OCI-LY3 (cell line): ENCODE data around the gene COX6B2.

Source experiments
- H2AFZ ChIP-seq: fragments of 200-600, 300-600 bp; shearing (Covaris generic); 2 replicates; pipeline ENCODE4 v1.6.0; 2014; ENCODE audit warnings: antibody characterized with exemption, low read depth, low read length
- H3K27ac ChIP-seq: fragments of 200-600, 300-600 bp; sonication (generic); 2 replicates; pipeline ENCODE4 v1.5.1; 2014; ENCODE audit warnings: mild to moderate bottlenecking, low read length, moderate library complexity, mixed read lengths
- H3K27me3 ChIP-seq: fragments of 200-600, 300-600 bp; sonication (generic); 2 replicates; pipeline ENCODE4 v1.6.1; 2014; ENCODE audit warnings: low read depth, low read length, mixed read lengths
- H3K36me3 ChIP-seq: fragments of 200-600, 300-600 bp; sonication (generic); replicated peaks from 2 replicates; pipeline ENCODE3; 2014; ENCODE audit warnings: low read depth, low read length, mixed read lengths
- H3K4me1 ChIP-seq: fragments of 300-600, 200-600 bp; sonication (generic); 2 replicates; pipeline ENCODE4 v1.6.1; 2014; ENCODE audit warnings: low read length, mixed read lengths
- H3K4me2 ChIP-seq: fragments of 200-600, 300-600 bp; sonication (generic); 2 replicates; pipeline ENCODE4 v1.6.1; 2014; ENCODE audit warnings: low read length, mixed read lengths
- H3K4me3 ChIP-seq: fragments of 300-600, 200-600 bp; sonication (generic); 2 replicates; pipeline ENCODE4 v1.5.1; 2014; ENCODE audit warnings: antibody characterized with exemption, mild to moderate bottlenecking, low read length, moderate library complexity
- H3K79me2 ChIP-seq: fragments of 300-600, 200-600 bp; shearing (Covaris generic); 2 replicates; pipeline ENCODE4 v1.6.1; 2014; ENCODE audit warnings: mild to moderate bottlenecking, low read length, mixed read lengths
- H3K9ac ChIP-seq: fragments of 300-600, 200-600 bp; shearing (Covaris generic); 2 replicates; pipeline ENCODE4 v1.6.0; 2014; ENCODE audit warnings: mild to moderate bottlenecking, low read length, moderate library complexity
- H3K9me3 ChIP-seq: fragments of 200-600, 300-600 bp; shearing (Covaris generic); 2 replicates; pipeline ENCODE4 v1.6.1; 2014; ENCODE audit warnings: low read length, mixed read lengths; ENCODE audit not compliant: insufficient read depth
- H4K20me1 ChIP-seq: fragments of 200-600, 300-600 bp; sonication (generic); 2 replicates; pipeline ENCODE4 v1.6.1; 2016; ENCODE audit warnings: low read length, mixed read lengths; ENCODE audit not compliant: insufficient read depth
- EZH2phosphoT487 ChIP-seq: fragments of 200-600 bp; shearing (Covaris generic); IDR thresholded peaks from 2 replicates; pipeline ENCODE4 v1.6.1; 2018; ENCODE audit warnings: antibody characterized with exemption, mixed run types, low read depth
- TF ChIP-seq, protein P1 (sequence below): fragments of 200-600, 300-600 bp; sonication (generic); IDR thresholded peaks from 2 replicates; pipeline ENCODE4 v1.5.1; 2014; ENCODE audit warnings: antibody characterized with exemption, low read length, low read depth

COX6B2 gene

DNA sequence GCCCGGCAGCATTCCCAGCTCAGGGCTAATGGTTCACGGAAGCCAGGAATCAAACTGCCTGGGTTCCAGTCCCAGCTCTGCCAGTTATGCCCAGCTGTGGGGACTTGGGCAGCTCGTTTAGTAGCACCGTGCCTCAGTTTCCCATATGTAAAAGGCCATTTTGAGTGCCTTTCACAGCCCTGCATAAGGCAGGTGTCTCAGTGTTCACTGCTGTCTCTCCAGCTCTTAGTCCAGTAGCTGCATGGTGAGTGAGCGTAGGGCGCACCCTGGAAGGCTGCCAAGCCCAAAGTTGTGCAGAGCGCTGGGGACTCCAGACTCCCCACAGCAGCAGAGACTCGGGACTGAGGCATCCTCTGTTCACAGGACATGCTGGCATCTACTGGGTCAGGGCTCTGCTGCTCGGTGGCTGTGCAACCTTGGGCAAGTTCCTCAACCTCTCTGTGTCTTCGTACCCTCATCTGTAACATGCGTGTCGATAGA is 36.7 kb upstream of the COX6B2 start:
- TF ChIP-seq EZH2phosphoT487 = no peak
- TF ChIP-seq, protein P1, sequence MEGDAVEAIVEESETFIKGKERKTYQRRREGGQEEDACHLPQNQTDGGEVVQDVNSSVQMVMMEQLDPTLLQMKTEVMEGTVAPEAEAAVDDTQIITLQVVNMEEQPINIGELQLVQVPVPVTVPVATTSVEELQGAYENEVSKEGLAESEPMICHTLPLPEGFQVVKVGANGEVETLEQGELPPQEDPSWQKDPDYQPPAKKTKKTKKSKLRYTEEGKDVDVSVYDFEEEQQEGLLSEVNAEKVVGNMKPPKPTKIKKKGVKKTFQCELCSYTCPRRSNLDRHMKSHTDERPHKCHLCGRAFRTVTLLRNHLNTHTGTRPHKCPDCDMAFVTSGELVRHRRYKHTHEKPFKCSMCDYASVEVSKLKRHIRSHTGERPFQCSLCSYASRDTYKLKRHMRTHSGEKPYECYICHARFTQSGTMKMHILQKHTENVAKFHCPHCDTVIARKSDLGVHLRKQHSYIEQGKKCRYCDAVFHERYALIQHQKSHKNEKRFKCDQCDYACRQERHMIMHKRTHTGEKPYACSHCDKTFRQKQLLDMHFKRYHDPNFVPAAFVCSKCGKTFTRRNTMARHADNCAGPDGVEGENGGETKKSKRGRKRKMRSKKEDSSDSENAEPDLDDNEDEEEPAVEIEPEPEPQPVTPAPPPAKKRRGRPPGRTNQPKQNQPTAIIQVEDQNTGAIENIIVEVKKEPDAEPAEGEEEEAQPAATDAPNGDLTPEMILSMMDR = no peak
- Histone ChIP-seq H2AFZ (no peak overlapping the region), H3K9ac (no peak overlapping the region), H3K4me2 (no peak overlapping the region), H3K79me2 (peaks cover 29% of the 10 kb centered on the region), H3K27ac (no peak overlapping the region), H3K4me1 (peaks cover 14% of the 10 kb centered on the region), H3K9me3 (no peaks in the 10 kb centered on the region), H3K36me3 (peaks cover 52% of the 10 kb centered on the region), H3K27me3 (no peaks in the 10 kb centered on the region), H3K4me3 (no peak overlapping the region), H4K20me1 (peaks cover 60% of the 10 kb centered on the region)

DNA sequence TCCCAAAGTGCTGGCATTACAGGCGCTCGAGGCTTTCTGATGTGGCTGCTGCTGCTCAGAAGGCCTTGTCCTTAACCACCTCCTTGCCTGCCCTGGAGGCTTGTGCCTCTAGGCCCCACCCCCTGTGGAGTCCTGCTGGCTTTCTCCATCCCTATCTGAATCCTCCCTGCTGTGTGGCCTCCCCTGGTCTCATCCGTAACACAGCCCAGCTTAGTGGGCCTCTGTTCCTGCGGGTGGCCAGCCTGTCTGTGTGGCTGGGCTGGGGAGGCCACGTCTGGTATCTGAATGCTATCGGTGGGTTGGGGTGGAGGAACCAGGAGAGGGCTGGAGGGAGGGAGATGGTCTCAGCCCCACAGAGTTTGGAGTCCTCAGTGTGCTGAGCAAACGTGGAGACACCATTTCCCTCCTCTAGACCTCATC is 36.0 kb upstream of the COX6B2 start:
- H3K4me2 ChIP-seq = no peak overlapping the region
- H4K20me1 ChIP-seq = peaks cover 62% of the 10 kb centered on the region
- no peak overlapping the region for H3K9ac ChIP-seq
- no peaks in the 10 kb centered on the region for H3K9me3 ChIP-seq
- H3K79me2 ChIP-seq = peaks cover 34% of the 10 kb centered on the region
- peaks cover 56% of the 10 kb centered on the region for H3K36me3 ChIP-seq
- peaks cover 14% of the 10 kb centered on the region for H3K4me1 ChIP-seq
- no peak overlapping the region for H2AFZ ChIP-seq
- no peak overlapping the region for H3K27ac ChIP-seq
- no peaks in the 10 kb centered on the region for H3K27me3 ChIP-seq
- TF ChIP-seq, protein P1 = no peak
- TF ChIP-seq EZH2phosphoT487 = no peak
- no peak overlapping the region for H3K4me3 ChIP-seq

GRCh38 chr19:55389386-55390317 is 35.1 kb upstream of the COX6B2 start:
- Histone ChIP-seq H3K9me3 (no peaks in the 10 kb centered on the region), H3K9ac (no peak overlapping the region), H3K27ac (no peak overlapping the region), H3K4me2 (no peak overlapping the region), H3K27me3 (no peaks in the 10 kb centered on the region), H2AFZ (no peak overlapping the region), H4K20me1 (peaks cover 62% of the 10 kb centered on the region), H3K79me2 (peaks cover 38% of the 10 kb centered on the region), H3K4me1 (peaks cover 18% of the 10 kb centered on the region), H3K36me3 (peaks cover 56% of the 10 kb centered on the region), H3K4me3 (no peak overlapping the region)
- no peak for TF ChIP-seq EZH2phosphoT487
- TF ChIP-seq, protein P1 = no peak

GRCh38 chr19:55387736-55388497 is 33.4 kb upstream of the COX6B2 start:
- Histone ChIP-seq H3K9ac (no peak overlapping the region), H3K4me3 (peak overlapping the region; percentile 81), H2AFZ (no peak overlapping the region), H3K4me2 (peak overlapping the region; percentile 99), H3K4me1 (peaks cover 23% of the 10 kb centered on the region), H3K9me3 (no peaks in the 10 kb centered on the region), H3K79me2 (peaks cover 50% of the 10 kb centered on the region), H3K27ac (no peak overlapping the region), H3K27me3 (no peaks in the 10 kb centered on the region), H3K36me3 (peaks cover 56% of the 10 kb centered on the region), H4K20me1 (peaks cover 62% of the 10 kb centered on the region)
- TF ChIP-seq, protein P1 = no peak
- TF ChIP-seq EZH2phosphoT487 = no peak
